Retinal pigment epithelial cell (primary cell): ENCODE measurements around the gene SLC4A7.
"Not testable (repeated sequence)": the region's sequence is repeated elsewhere in the genome, so short reads cannot be mapped to it uniquely, and the experiment has no call there.

Source experiments
- DNase-seq: peaks from one replicate; pipeline ENCODE4 v3.0.0-alpha.2; 2010; ENCODE audit warnings: low read depth
- H3K4me3 ChIP-seq: 2 replicates; pipeline ENCODE4 v1.5.1; 2011; ENCODE audit warnings: mild to moderate bottlenecking, low read length, control low read depth, moderate library complexity
- CTCF ChIP-seq: conservative IDR thresholded peaks from 2 replicates; pipeline ENCODE4 v1.5.1; 2011; ENCODE audit warnings: low read depth, low read length, control low read depth, inconsistent platforms

Gene SLC4A7

GRCh38 chr3:27454461-27454860 is 29.7 kb downstream of the SLC4A7 start:
- TF ChIP-seq CTCF, result no peak
- no peak overlapping the region for H3K4me3 ChIP-seq
- DNase-seq, result no peak

- no peak overlapping the region for H3K4me3 ChIP-seq
- no peak for TF ChIP-seq CTCF
- no peak for DNase-seq
These were observed 31.7 kb downstream of the SLC4A7 start for GRCh38 chr3:27452368-27453090.

GRCh38 chr3:27451842-27452241 is 32.3 kb downstream of the SLC4A7 start:
- DNase-seq, result no peak
- no peak overlapping the region for H3K4me3 ChIP-seq

GRCh38 chr3:27451251-27451650 is 32.9 kb downstream of the SLC4A7 start:
- TF ChIP-seq CTCF, result no peak
- no peak overlapping the region for H3K4me3 ChIP-seq
- no peak for DNase-seq

More at GRCh38 chr3:27451842-27452241, 32.3 kb downstream of the SLC4A7 start:
- TF ChIP-seq CTCF, result no peak

GRCh38 chr3:27449530-27450150 is 34.5 kb downstream of the SLC4A7 start:
- no peak overlapping the region for H3K4me3 ChIP-seq
- TF ChIP-seq CTCF, result no peak
- DNase-seq, result no peak

- DNase-seq, H3K4me3 ChIP-seq: not testable (repeated sequence)
These were observed 41.2 kb downstream of the SLC4A7 start for GRCh38 chr3:27442995-27443394.

- not testable (repeated sequence) for H3K4me3 ChIP-seq, DNase-seq
These were observed 45.8 kb downstream of the SLC4A7 start for GRCh38 chr3:27438352-27438751.

GRCh38 chr3:27431116-27431515 is 53.1 kb downstream of the SLC4A7 start:
- no peak for TF ChIP-seq CTCF
- H3K4me3 ChIP-seq, result no peak overlapping the region
- peak; percentile 94 for DNase-seq
